Measurements from ENCODE around the gene VPS11. TPM values are rescaled to one million over a fixed set of nuclear protein-coding genes. Genes with fewer than 3 reads are reported as not detected.

Gene VPS11
- total RNA-seq, 1 experiment from 2014 or later: 18.6 TPM

- H4K91ac ChIP-seq (ENCODE audit: insufficient read length, low read depth, low read length): no peak overlapping the region
- no peaks in the 10 kb centered on the region for H4K20me1 ChIP-seq (ENCODE audit: control insufficient read depth, insufficient read depth, insufficient read length)
- WGBS (ENCODE audit: extremely low coverage, insufficient read length, low lambda C conversion rate): no CpG with 5 or more reads among the region's 1 CpG
- no peak overlapping the region for H2BK20ac ChIP-seq (ENCODE audit: low read depth, low read length, poor library complexity, severe bottlenecking)
- Mint-ChIP-seq H3K36me3 (ENCODE audit: insufficient read depth in 1 of 3, low read depth in 3 of 3) (peaks cover 0 to 10% (median 10%) of the 10 kb centered on the region in 3 experiments; a peak in 6 of 7 replicates), H3K9me3 (no peaks in the 10 kb centered on the region; a peak in 1 of 5 replicates), H3K27me3 (ENCODE audit: low read depth) (no peaks in the 10 kb centered on the region; the same call in 1 of the 2 replicates), H3K4me3 (no peak overlapping the region), H3K4me1 (peaks cover 20 to 28% of the 10 kb centered on the region in 2 experiments), H3K27ac (no peak overlapping the region)
- peaks cover 4% of the 10 kb centered on the region; the same call in 1 of the 2 replicates for H3K4me1 ChIP-seq (ENCODE audit: insufficient read depth, low read length)
- no peak overlapping the region for H4K8ac ChIP-seq (replicated peaks; ENCODE audit: insufficient read length, low read depth, low read length)
- no peak overlapping the region for H4K5ac ChIP-seq (ENCODE audit: insufficient read length, low read depth, low read length)
- H3K9ac ChIP-seq (ENCODE audit: extremely low read depth, insufficient read length, low read length): no peak overlapping the region
- TF ChIP-seq CTCF (conservative IDR thresholded peaks at IDR 0.05): no peak
- peaks cover 6% of the 10 kb centered on the region for H3K79me1 ChIP-seq (ENCODE audit: insufficient read depth, low read depth, low read length, poor library complexity, severe bottlenecking)
- H3K14ac ChIP-seq (ENCODE audit: insufficient read depth, low read length): no peak overlapping the region
- H3K4me2 ChIP-seq (ENCODE audit: insufficient read depth, insufficient read length, low read length): no peak overlapping the region
- no peak overlapping the region for H3K18ac ChIP-seq (ENCODE audit: insufficient read length, low read depth, low read length)
- peaks cover 9% of the 10 kb centered on the region for H3K23me2 ChIP-seq (ENCODE audit: insufficient read length, low read depth, low read length, poor library complexity, severe bottlenecking)
- no peaks in the 10 kb centered on the region for H3K27me3 ChIP-seq (ENCODE audit: insufficient read depth, low read length)
- no peak overlapping the region for H3K4ac ChIP-seq (ENCODE audit: low read depth, low read length)
- no peak overlapping the region for H2AFZ ChIP-seq (ENCODE audit: low read length)
- no peak overlapping the region for H3K27ac ChIP-seq (ENCODE audit: insufficient read length, low read depth, low read length)
- H3K23ac ChIP-seq (ENCODE audit: insufficient read length, low read depth, low read length): no peak overlapping the region
- H2BK120ac ChIP-seq (ENCODE audit: low read depth, low read length, poor library complexity, severe bottlenecking): no peak overlapping the region
- H2BK12ac ChIP-seq (ENCODE audit: insufficient read length, low read depth, low read length): no peak overlapping the region
- no peak overlapping the region for H2AK5ac ChIP-seq (ENCODE audit: insufficient read length, low read length)
- DNase-seq: no peak
- peaks cover 8% of the 10 kb centered on the region for H3K79me2 ChIP-seq (ENCODE audit: insufficient read depth, low read length)
- no peak overlapping the region for H2BK15ac ChIP-seq (ENCODE audit: low read depth, low read length)
- H2BK5ac ChIP-seq (ENCODE audit: insufficient read length, low read length): no peak overlapping the region
- H3K9me3 ChIP-seq (ENCODE audit: control insufficient read depth, low read depth, low read length): no peaks in the 10 kb centered on the region
- H3K56ac ChIP-seq (ENCODE audit: insufficient read length, low read depth, low read length): no peak overlapping the region
- no peak overlapping the region for H3T11ph ChIP-seq (ENCODE audit: low read length)
These were observed 51.3 kb downstream of the VPS11 start for GRCh38 chr11:119118946-119119345.

Data from H9 (cell line).